HFFc6 (cell line): Measurements from ENCODE around the gene NPAS4. TPM values are rescaled to one million over a fixed set of nuclear protein-coding genes. Genes with fewer than 3 reads are reported as not detected.
"Not testable (repeated sequence)": the region's sequence is repeated elsewhere in the genome, so short reads cannot be mapped to it uniquely, and the experiment has no call there.

Experiments used
- DNase-seq: peaks from one replicate; pipeline ENCODE4 v3.0.0-alpha.2; 2018
- H3K27ac Mint-ChIP-seq: 2 replicates; pipeline ENCODE4 v1.8.0; 2020; ENCODE audit warnings: mild to moderate bottlenecking, mixed read lengths
- H3K27me3 Mint-ChIP-seq: 2 replicates; pipeline ENCODE4 v1.8.0; 2021; ENCODE audit warnings: mild to moderate bottlenecking, moderate library complexity, mixed read lengths; ENCODE audit not compliant: insufficient read depth
- H3K36me3 Mint-ChIP-seq: 2 replicates; pipeline ENCODE4 v1.8.0; 2021; ENCODE audit warnings: low read depth, mixed read lengths
- H3K4me1 Mint-ChIP-seq: 2 replicates; pipeline ENCODE4 v1.8.0; 2020; ENCODE audit warnings: low read depth, mixed read lengths
- H3K4me3 Mint-ChIP-seq: 2 replicates; pipeline ENCODE4 v1.8.0; 2020; ENCODE audit warnings: mild to moderate bottlenecking, moderate library complexity, mixed read lengths
- H3K9me3 Mint-ChIP-seq: 2 replicates; pipeline ENCODE4 v1.8.0; 2020; ENCODE audit warnings: mild to moderate bottlenecking, mixed read lengths
- long read RNA-seq: library from polyadenylated mRNA; unstranded; transcript quantifications from one replicate; pipeline ENCODE4 v2.0.0, GENCODE V29; 2019
- total RNA-seq, 6 experiments: library from RNA; stranded (reverse); fragmentation: NEBNext Ultra II Directional; extraction: Animal tissue kit (Norgen Biotek cat#: 25700); gene quantifications; 2 replicates in 1 of 6; 3 replicates in 5 of 6; pipeline ENCODE4 v1.2.3, GENCODE V29; 2021
- TF ChIP-seq, protein P1 (sequence below): fragments of 200-600 bp; sonication (generic); IDR thresholded peaks from 2 replicates; pipeline ENCODE4 v1.5.0; 2021; ENCODE audit warnings: antibody characterized with exemption, mild to moderate bottlenecking

The NPAS4 gene
- under 1 TPM in 3 of 6 experiments, not detected in 3; 0.14 to 0.36 (median 0.35) TPM for total RNA-seq
- long read RNA-seq = 0 reads

DNA sequence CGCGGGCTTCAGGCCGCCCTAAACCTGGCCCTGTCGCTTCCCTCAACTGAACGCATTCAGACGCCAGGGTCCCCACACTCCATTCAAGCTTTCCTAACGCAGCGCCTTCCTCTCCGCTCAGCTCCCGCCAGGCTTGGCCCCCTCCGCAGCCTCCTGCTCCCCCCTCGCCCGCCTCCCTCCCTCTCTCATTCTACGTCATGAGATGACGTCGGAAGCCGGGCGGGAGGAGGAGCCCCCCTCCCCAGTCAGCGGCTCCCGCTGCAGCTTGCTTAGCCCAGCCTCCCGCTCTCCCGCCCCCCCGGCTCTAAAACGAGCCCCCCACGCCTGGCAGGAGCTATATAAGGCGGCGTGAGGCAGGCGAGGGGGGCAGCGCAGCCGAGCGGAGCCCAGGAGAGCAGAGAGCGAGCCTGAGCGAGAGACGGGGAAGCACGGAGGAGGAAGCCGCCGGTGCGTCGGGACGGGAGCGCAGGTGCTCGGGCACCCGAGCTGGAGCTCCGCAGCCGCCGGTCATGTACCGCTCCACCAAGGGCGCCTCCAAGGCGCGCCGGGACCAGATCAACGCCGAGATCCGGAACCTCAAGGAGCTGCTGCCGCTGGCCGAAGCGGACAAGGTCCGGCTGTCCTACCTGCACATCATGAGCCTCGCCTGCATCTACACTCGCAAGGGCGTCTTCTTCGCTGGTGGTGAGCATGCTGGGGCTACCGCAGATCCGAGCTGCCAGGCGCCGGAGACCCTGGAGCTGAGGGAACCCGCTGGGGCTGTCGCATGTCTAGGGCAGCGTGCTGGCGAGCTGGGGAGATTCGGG is at the start of gene NPAS4:
NPAS4 (plus strand) TSS at position 365 of the 806 bp plus-strand sequence; CDS start at position 510, 145 bp downstream.
- Mint-ChIP-seq H3K27ac (no peak within 1 kb of the TSS), H3K36me3 (peaks cover 4% of the 10 kb centered on the region; the same call in 1 of the 2 replicates), H3K4me1 (peaks cover 27% of the 10 kb centered on the region), H3K27me3 (peaks cover 10% of the 10 kb centered on the region), H3K4me3 (no peak within 1 kb of the TSS), H3K9me3 (peaks cover 6% of the 10 kb centered on the region; the same call in 1 of the 2 replicates)
- TF ChIP-seq, protein P1, sequence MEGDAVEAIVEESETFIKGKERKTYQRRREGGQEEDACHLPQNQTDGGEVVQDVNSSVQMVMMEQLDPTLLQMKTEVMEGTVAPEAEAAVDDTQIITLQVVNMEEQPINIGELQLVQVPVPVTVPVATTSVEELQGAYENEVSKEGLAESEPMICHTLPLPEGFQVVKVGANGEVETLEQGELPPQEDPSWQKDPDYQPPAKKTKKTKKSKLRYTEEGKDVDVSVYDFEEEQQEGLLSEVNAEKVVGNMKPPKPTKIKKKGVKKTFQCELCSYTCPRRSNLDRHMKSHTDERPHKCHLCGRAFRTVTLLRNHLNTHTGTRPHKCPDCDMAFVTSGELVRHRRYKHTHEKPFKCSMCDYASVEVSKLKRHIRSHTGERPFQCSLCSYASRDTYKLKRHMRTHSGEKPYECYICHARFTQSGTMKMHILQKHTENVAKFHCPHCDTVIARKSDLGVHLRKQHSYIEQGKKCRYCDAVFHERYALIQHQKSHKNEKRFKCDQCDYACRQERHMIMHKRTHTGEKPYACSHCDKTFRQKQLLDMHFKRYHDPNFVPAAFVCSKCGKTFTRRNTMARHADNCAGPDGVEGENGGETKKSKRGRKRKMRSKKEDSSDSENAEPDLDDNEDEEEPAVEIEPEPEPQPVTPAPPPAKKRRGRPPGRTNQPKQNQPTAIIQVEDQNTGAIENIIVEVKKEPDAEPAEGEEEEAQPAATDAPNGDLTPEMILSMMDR = no peak
- DNase-seq = no peak

DNA sequence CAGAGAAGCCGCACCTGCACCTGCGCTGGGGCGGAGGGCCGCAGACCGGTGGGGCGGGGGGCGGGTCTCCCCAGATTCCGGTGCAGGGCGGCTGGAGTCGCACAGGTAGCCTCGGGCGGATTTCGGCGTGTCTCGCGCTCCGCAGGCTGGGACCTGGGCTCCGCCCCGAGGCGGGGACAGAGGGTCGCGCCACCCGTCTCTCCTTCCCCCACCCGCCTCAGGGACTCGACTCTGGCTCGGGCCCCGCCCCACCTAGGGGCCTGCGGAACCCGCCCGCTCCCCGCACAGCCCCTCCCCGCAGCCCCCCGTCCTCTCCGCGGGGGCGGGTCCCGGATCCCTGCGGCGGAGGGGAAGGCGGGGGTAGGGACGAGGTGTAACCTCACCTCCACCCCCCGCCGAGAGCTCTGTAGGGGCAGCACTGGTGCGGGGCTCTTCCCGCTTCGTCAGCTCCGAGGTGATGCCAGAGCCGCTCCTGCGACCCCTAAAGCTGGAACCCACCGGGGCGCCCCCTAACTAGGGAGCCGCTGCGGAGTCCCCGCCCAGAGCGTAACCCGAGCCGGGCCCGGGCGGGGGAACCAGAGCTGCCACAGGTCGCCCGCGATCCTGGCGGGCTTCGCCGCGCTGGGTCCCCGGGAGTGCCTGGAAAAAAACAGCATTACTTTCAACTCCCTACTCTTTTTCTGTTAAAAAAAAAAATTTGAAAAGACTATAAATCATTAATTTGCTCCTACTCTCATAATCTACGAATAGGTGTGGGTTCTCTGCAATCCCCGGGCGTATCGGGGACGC is 49.0 kb upstream of the NPAS4 start, which contains the start of gene SLC29A2:
SLC29A2 (minus strand) TSS at position 134 of the 789 bp plus-strand sequence. CDS start 169 bp downstream, outside the sequence.
- no peaks in the 10 kb centered on the region for H3K9me3 Mint-ChIP-seq
- no peak for DNase-seq
- H3K27me3 Mint-ChIP-seq = peaks cover 33% of the 10 kb centered on the region
- no peak within 1 kb of the TSS for H3K27ac Mint-ChIP-seq
- no peaks in the 10 kb centered on the region for H3K36me3 Mint-ChIP-seq
- peaks cover 15% of the 10 kb centered on the region for H3K4me1 Mint-ChIP-seq
- TF ChIP-seq, protein P1 = no peak
- 0 out of 2 replicates have a peak within 1 kb of the TSS, but pooled peaks have one; percentile 9 for H3K4me3 Mint-ChIP-seq

DNA sequence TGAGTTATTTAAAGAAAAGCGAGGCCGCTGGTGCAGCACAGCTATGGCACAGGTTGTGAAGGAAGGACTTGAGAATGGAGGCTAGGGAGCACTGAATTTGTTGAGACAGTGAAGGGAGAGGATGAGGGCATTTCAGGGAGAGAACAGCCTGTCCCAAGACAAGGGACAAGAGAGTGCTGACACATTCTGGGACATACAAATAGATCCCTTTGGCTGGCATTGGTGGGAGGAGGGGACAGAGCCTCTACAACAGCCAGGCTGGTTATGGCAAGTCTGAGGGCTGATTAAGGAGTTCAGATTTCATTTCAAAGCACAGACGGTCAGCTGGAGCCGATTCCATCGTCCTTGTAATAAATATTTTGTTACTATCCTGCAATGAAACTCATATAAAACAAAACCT is 47.6 kb upstream of the NPAS4 start:
- peaks cover 15% of the 10 kb centered on the region for H3K4me1 Mint-ChIP-seq
- H3K27ac Mint-ChIP-seq = no peak overlapping the region
- TF ChIP-seq, protein P1 = no peak
- no peaks in the 10 kb centered on the region for H3K36me3 Mint-ChIP-seq
- no peak overlapping the region for H3K4me3 Mint-ChIP-seq
- H3K27me3 Mint-ChIP-seq = peaks cover 32% of the 10 kb centered on the region
- no peak for DNase-seq
- no peaks in the 10 kb centered on the region for H3K9me3 Mint-ChIP-seq

DNA sequence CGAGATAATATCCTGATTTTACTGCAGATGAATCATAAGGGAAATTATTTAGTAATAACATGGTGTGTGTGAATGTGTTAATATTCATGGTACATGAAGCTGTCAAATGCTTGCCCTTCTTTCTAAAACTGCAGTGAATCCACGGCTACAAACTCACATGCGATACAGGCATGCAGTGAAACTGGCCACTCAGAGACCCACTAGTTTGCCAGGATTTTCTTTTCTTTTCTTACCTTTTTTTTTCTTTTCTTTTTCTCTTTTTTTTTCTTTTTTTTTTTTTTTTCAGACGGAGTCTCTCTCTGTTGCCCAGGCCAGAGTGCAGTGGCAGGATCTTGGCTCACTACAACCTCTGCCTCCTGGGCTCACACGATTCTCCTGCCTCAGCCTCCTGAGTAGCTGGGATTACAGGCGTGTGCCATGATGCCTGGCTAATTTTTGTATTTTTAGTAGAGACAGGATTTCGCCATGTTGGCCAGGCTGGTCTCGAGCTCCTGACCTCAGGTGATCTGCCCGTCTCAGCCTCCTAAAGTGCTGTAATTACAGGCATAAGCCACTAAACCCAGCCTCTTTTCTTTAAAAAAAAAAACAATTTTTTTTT is 47.0 kb upstream of the NPAS4 start:
- H3K4me3 Mint-ChIP-seq, H3K36me3 Mint-ChIP-seq, DNase-seq, H3K27ac Mint-ChIP-seq, H3K9me3 Mint-ChIP-seq: not testable (repeated sequence)
- peaks cover 15% of the 10 kb centered on the region for H3K4me1 Mint-ChIP-seq
- H3K27me3 Mint-ChIP-seq = peaks cover 26% of the 10 kb centered on the region

DNA sequence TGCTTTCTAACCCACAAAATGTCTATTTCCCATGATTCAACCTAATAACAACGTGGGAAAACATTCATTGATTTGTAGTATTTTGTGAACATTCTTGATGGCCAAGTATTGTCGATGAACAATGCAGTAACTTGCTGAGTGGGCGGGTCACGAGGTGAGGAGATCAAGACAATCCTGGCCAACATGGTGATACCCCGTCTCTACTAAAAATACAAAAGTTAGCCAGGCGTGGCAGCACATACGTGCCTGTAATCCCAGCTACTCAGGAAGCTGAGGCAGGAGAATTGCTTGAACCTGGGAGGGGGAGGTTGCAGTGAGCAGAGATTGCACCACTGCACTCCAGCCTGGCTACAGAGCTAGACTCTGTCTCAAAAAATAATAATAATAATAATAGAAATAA is 40.6 kb upstream of the NPAS4 start:
- H3K36me3 Mint-ChIP-seq = not testable (repeated sequence)

DNA sequence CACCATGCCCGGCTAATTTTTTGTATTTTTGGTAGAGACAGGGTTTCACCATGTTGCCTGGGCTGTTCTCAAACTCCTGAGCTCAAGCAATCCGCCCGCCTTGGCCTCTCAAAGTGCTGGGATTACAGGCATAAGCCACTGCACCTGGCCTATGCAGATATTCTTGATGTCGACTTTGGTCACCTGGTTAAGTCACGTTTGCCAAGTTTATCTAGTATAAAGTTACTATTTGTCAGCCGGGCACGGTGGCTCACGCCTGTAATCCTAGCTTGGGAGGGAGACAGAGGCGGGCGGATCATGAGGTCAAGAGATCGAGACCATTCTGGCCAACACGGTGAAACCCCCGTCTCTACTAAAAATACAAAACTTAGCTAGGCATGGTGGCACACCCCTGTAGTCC is 36.5 kb upstream of the NPAS4 start:
- H3K4me3 Mint-ChIP-seq, H3K9me3 Mint-ChIP-seq, H3K36me3 Mint-ChIP-seq: not testable (repeated sequence)

More for the DNA sequence above, 40.6 kb upstream of the NPAS4 start:
- H3K27me3 Mint-ChIP-seq, H3K27ac Mint-ChIP-seq, H3K4me1 Mint-ChIP-seq, H3K4me3 Mint-ChIP-seq, DNase-seq, H3K9me3 Mint-ChIP-seq: not testable (repeated sequence)

More for the DNA sequence above, 36.5 kb upstream of the NPAS4 start:
- H3K27me3 Mint-ChIP-seq, H3K27ac Mint-ChIP-seq, DNase-seq: not testable (repeated sequence)
- peaks cover 12% of the 10 kb centered on the region for H3K4me1 Mint-ChIP-seq
